GM12865 (cell line): ENCODE measurements around the gene NDUFAF4.

Experiments
- DNase-seq: peaks from one replicate; pipeline ENCODE4 v3.0.0; 2010; ENCODE audit warnings: low read depth
- H3K4me3 ChIP-seq: 2 replicates; pipeline ENCODE4 v1.5.1; 2011; ENCODE audit warnings: mild to moderate bottlenecking, low read depth, low read length, control low read depth
- CTCF ChIP-seq: IDR thresholded peaks from 2 replicates; pipeline ENCODE4 v1.5.1; 2011; ENCODE audit warnings: low read length, control low read depth, low read depth, inconsistent platforms; ENCODE audit not compliant: insufficient read depth; ENCODE audit errors: missing control alignments

Gene NDUFAF4

GRCh38 chr6:96878143-96878542 is 19.5 kb downstream of the NDUFAF4 start:
- no peak for TF ChIP-seq CTCF
- no peak for DNase-seq
- no peak overlapping the region for H3K4me3 ChIP-seq

GRCh38 chr6:96876886-96877545 is 20.7 kb downstream of the NDUFAF4 start:
- no peak for DNase-seq
- H3K4me3 ChIP-seq = no peak overlapping the region
- TF ChIP-seq CTCF = no peak

GRCh38 chr6:96872976-96873375 is 24.7 kb downstream of the NDUFAF4 start:
- TF ChIP-seq CTCF = no peak
- DNase-seq = no peak
- H3K4me3 ChIP-seq = no peak overlapping the region

- no peak for TF ChIP-seq CTCF
- DNase-seq = no peak
These were observed 32.7 kb downstream of the NDUFAF4 start for GRCh38 chr6:96865055-96865405.

GRCh38 chr6:96864216-96865054 is 33.3 kb downstream of the NDUFAF4 start:
- no peak overlapping the region for H3K4me3 ChIP-seq
- no peak for DNase-seq
- TF ChIP-seq CTCF = no peak

More at GRCh38 chr6:96865055-96865405, 32.7 kb downstream of the NDUFAF4 start:
- H3K4me3 ChIP-seq = no peak overlapping the region

- no peak for TF ChIP-seq CTCF
- peak; percentile 7 for DNase-seq
- no peak overlapping the region for H3K4me3 ChIP-seq
These were observed 35.1 kb downstream of the NDUFAF4 start for GRCh38 chr6:96862560-96862959.

GRCh38 chr6:96861588-96861987 is 36.1 kb downstream of the NDUFAF4 start:
- no peak for TF ChIP-seq CTCF
- no peak overlapping the region for H3K4me3 ChIP-seq
- no peak for DNase-seq
